Hepatocyte (in vitro differentiated cells): ENCODE measurements around the gene SLC37A1.

Source experiments
- EZH2 ChIP-seq: fragments of 200-600 bp; sonication (generic); IDR thresholded peaks from 2 replicates; pipeline ENCODE4 v1.6.1; 2016; ENCODE audit warnings: antibody characterized with exemption, mild to moderate bottlenecking, borderline replicate concordance
- EZH2phosphoT487 ChIP-seq: fragments of 200-600 bp; sonication (generic); IDR thresholded peaks from one replicate; pipeline ENCODE4 v1.6.1; 2018; ENCODE audit warnings: antibody characterized with exemption, mild to moderate bottlenecking, low read depth, moderate library complexity; ENCODE audit not compliant: unreplicated experiment, severe bottlenecking
- TF ChIP-seq, protein P1 (sequence below): fragments of 200-600 bp; sonication (generic); IDR thresholded peaks from 2 replicates; pipeline ENCODE4 v1.5.1; 2016; ENCODE audit warnings: antibody characterized with exemption, mild to moderate bottlenecking; ENCODE audit not compliant: poor library complexity

DNA sequence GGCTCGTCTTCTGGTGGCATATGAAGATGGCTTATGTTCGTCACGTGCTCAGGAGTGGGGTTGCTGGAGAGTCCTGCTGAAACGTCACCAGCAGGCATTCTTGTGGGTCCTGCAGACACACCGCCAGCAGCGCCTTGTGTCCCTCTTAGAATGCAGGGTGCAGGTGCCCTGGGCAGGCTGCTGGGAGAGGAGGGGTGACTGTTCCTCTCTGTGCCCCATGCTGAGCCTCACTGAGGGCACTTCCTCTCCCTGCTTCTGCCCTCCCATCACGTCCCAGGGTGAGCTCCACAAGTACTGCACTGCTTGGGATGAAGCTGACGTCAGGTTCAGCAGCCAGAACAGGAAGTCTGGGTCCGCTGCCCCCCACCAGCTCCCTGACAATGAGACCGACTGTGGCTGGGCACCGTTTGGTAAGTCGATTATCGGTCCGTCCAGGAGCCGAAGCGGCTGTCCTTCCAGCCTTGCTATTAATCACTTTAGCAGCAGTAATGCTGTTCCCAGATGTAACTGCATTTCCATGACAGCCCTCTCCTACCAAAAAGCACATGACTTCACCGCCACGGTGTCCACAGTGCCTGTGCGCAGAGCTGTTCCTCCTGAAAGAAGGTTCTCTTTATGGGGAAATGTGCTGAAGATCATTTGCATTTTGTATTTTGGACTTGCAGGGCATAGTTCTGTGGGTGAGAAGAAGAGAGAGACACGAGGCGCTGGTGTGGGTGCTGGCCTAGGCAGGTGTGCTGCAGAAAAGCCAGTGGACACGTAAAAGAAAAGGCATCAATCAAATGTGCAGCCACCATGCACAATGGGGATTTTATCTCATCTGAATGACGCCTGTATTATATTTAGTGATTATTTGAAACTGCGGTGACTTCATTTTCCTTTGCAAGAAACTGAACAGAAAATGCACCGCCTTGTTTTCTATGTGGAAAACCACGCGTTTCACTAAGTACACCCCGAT is 21.0 kb downstream of the SLC37A1 start:
- TF ChIP-seq, protein P1, sequence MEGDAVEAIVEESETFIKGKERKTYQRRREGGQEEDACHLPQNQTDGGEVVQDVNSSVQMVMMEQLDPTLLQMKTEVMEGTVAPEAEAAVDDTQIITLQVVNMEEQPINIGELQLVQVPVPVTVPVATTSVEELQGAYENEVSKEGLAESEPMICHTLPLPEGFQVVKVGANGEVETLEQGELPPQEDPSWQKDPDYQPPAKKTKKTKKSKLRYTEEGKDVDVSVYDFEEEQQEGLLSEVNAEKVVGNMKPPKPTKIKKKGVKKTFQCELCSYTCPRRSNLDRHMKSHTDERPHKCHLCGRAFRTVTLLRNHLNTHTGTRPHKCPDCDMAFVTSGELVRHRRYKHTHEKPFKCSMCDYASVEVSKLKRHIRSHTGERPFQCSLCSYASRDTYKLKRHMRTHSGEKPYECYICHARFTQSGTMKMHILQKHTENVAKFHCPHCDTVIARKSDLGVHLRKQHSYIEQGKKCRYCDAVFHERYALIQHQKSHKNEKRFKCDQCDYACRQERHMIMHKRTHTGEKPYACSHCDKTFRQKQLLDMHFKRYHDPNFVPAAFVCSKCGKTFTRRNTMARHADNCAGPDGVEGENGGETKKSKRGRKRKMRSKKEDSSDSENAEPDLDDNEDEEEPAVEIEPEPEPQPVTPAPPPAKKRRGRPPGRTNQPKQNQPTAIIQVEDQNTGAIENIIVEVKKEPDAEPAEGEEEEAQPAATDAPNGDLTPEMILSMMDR, result no peak
- TF ChIP-seq EZH2 (no peak), EZH2phosphoT487 (no peak)
